MM.1S (cell line): Measurements from ENCODE around the gene DLG5.

Experiments used
- DNase-seq: peaks from one replicate; pipeline ENCODE4 v3.0.0-alpha.2; 2015
- H2AFZ ChIP-seq: fragments of 300-600 bp; sonication (generic); 2 replicates; pipeline ENCODE4 v1.6.0; 2016; ENCODE audit warnings: antibody characterized with exemption, low read length
- H3F3A ChIP-seq: fragments of 300-600 bp; sonication (generic); 2 replicates; pipeline ENCODE4 v1.6.1; 2016; ENCODE audit warnings: mild to moderate bottlenecking, antibody characterized with exemption, low read length, moderate library complexity, mixed read lengths; ENCODE audit not compliant: insufficient read depth
- H3K27ac ChIP-seq: fragments of 300-600 bp; sonication (generic); 2 replicates; pipeline ENCODE4 v1.5.1; 2016; ENCODE audit warnings: mild to moderate bottlenecking, low read length
- H3K27me3 ChIP-seq: fragments of 300-600 bp; sonication (generic); replicated peaks from 2 replicates; pipeline ENCODE4 v1.6.0; 2016; ENCODE audit warnings: low read length; ENCODE audit not compliant: insufficient read depth
- H3K36me3 ChIP-seq: fragments of 300-600 bp; sonication (generic); replicated peaks from 2 replicates; pipeline ENCODE4 v1.6.1; 2016; ENCODE audit warnings: mild to moderate bottlenecking, low read length, mixed read lengths; ENCODE audit not compliant: insufficient read depth
- H3K4me1 ChIP-seq: fragments of 300-600 bp; sonication (generic); 2 replicates; pipeline ENCODE4 v1.6.1; 2016; ENCODE audit warnings: low read length, mixed read lengths
- H3K4me2 ChIP-seq: fragments of 300-600 bp; sonication (generic); 2 replicates; pipeline ENCODE4 v1.6.0; 2016; ENCODE audit warnings: low read depth, low read length
- H3K4me3 ChIP-seq: fragments of 300-600 bp; sonication (generic); 2 replicates; pipeline ENCODE4 v1.5.1; 2016; ENCODE audit warnings: low read length, mixed read lengths
- H3K79me2 ChIP-seq: fragments of 300-600 bp; sonication (generic); 2 replicates; pipeline ENCODE4 v1.6.1; 2016; ENCODE audit warnings: mixed run types, low read length, mixed read lengths
- H3K9ac ChIP-seq: fragments of 300-600 bp; sonication (generic); 2 replicates; pipeline ENCODE4 v1.6.1; 2016; ENCODE audit warnings: low read length, mixed read lengths
- H3K9me2 ChIP-seq: fragments of 300-600 bp; sonication (generic); replicated peaks from 2 replicates; pipeline ENCODE4 v1.6.1; 2016; ENCODE audit warnings: mild to moderate bottlenecking, low read length, mixed read lengths; ENCODE audit not compliant: insufficient read depth
- H3K9me3 ChIP-seq: fragments of 300-600 bp; sonication (generic); replicated peaks from 2 replicates; pipeline ENCODE4 v1.6.1; 2016; ENCODE audit warnings: mild to moderate bottlenecking, low read length, mixed read lengths; ENCODE audit not compliant: insufficient read depth
- H4K20me1 ChIP-seq: fragments of 300-600 bp; sonication (generic); 2 replicates; pipeline ENCODE4 v1.6.1; 2016; ENCODE audit warnings: mild to moderate bottlenecking, low read length, moderate library complexity, mixed read lengths; ENCODE audit not compliant: insufficient read depth
- CTCF ChIP-seq: fragments of 300-600 bp; sonication (generic); IDR thresholded peaks from 2 replicates; pipeline ENCODE4 v1.5.1; 2016; ENCODE audit warnings: antibody characterized with exemption, low read length, mixed read lengths
- EZH2 ChIP-seq: fragments of 300-600 bp; sonication (generic); optimal IDR thresholded peaks from 2 replicates; pipeline ENCODE3; 2017; ENCODE audit warnings: low read depth, mild to moderate bottlenecking, antibody characterized with exemption, low read length, mixed read lengths
- EZH2phosphoT487 ChIP-seq: fragments of 300-600 bp; sonication (generic); IDR thresholded peaks from 2 replicates; pipeline ENCODE4 v1.6.1; 2018; ENCODE audit warnings: antibody characterized with exemption, low read length

The DLG5 gene

GRCh38 chr10:77881636-77882035 lies 44.9 kb downstream of the DLG5 start:
- no peaks in the 10 kb centered on the region for H3K36me3 ChIP-seq
- H3K4me3 ChIP-seq, result no peak overlapping the region
- no peak overlapping the region for H3K9ac ChIP-seq
- H3K4me2 ChIP-seq, result no peak overlapping the region
- H3K27ac ChIP-seq, result no peak overlapping the region
- H3K79me2 ChIP-seq, result peaks cover 22% of the 10 kb centered on the region
- no peaks in the 10 kb centered on the region for H3K9me3 ChIP-seq
- H4K20me1 ChIP-seq, result 0 out of 2 replicates have a peak, but pooled peaks cover 3% of the 10 kb centered on the region
- no peak overlapping the region for H2AFZ ChIP-seq
- no peaks in the 10 kb centered on the region for H3K27me3 ChIP-seq
- no peak for TF ChIP-seq EZH2phosphoT487
- TF ChIP-seq CTCF, result no peak
- TF ChIP-seq EZH2, result no peak
- DNase-seq, result no peak
- H3F3A ChIP-seq, result no peaks in the 10 kb centered on the region
- no peaks in the 10 kb centered on the region for H3K4me1 ChIP-seq
- no peaks in the 10 kb centered on the region for H3K9me2 ChIP-seq

GRCh38 chr10:77881222-77881621 lies 45.3 kb downstream of the DLG5 start:
- Histone ChIP-seq H4K20me1 (0 out of 2 replicates have a peak, but pooled peaks cover 3% of the 10 kb centered on the region), H3K27me3 (no peaks in the 10 kb centered on the region), H3K79me2 (peaks cover 22% of the 10 kb centered on the region), H3K9ac (no peak overlapping the region), H3K9me2 (no peaks in the 10 kb centered on the region), H3K4me1 (no peaks in the 10 kb centered on the region), H3F3A (no peaks in the 10 kb centered on the region), H2AFZ (no peak overlapping the region), H3K36me3 (no peaks in the 10 kb centered on the region), H3K9me3 (no peaks in the 10 kb centered on the region), H3K4me3 (no peak overlapping the region), H3K27ac (no peak overlapping the region), H3K4me2 (no peak overlapping the region)
- TF ChIP-seq EZH2 (no peak), CTCF (no peak)
- no peak for DNase-seq

GRCh38 chr10:77879710-77880109 lies 46.8 kb downstream of the DLG5 start:
- Histone ChIP-seq H3K9me2 (no peaks in the 10 kb centered on the region), H3K9ac (no peak overlapping the region), H3K27me3 (no peaks in the 10 kb centered on the region), H3K4me2 (no peak overlapping the region), H3K79me2 (peaks cover 21% of the 10 kb centered on the region), H3K36me3 (no peaks in the 10 kb centered on the region), H3K4me1 (no peaks in the 10 kb centered on the region), H3K27ac (no peak overlapping the region), H3K4me3 (no peak overlapping the region), H2AFZ (no peak overlapping the region), H3F3A (no peaks in the 10 kb centered on the region), H4K20me1 (no peaks in the 10 kb centered on the region), H3K9me3 (no peaks in the 10 kb centered on the region)
- no peak for DNase-seq
- no peak for TF ChIP-seq EZH2

DNA sequence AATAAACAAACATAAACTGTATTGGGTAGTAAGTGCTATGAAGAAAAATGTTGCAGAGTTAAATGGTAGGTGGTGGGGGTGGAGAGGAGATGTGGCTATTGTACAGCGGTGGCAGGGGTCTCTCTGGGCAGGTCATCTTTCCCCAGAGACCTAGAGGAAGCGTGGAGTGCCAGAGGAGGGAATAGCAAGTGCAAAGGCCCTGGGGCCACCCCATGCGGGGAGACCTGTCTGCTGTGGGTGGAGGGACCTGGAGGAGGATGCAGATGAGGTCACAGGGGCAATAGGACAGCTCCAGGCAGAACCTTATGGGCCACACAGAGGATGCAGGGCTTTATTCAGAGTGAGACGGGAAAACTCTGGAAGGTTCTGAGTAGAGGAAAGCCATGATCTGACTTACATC lies 47.5 kb downstream of the DLG5 start:
- Histone ChIP-seq H3K36me3 (no peaks in the 10 kb centered on the region), H3K79me2 (peaks cover 17% of the 10 kb centered on the region), H3K9ac (no peak overlapping the region), H3K27ac (no peak overlapping the region), H3K4me2 (no peak overlapping the region), H4K20me1 (no peaks in the 10 kb centered on the region), H3K9me3 (no peaks in the 10 kb centered on the region), H2AFZ (no peak overlapping the region), H3K4me3 (no peak overlapping the region), H3K27me3 (no peaks in the 10 kb centered on the region), H3F3A (no peaks in the 10 kb centered on the region), H3K9me2 (no peaks in the 10 kb centered on the region), H3K4me1 (no peaks in the 10 kb centered on the region)
- no peak for TF ChIP-seq EZH2phosphoT487
- no peak for TF ChIP-seq CTCF
- TF ChIP-seq EZH2, result no peak
- DNase-seq, result no peak
